SK-MEL-5 (cell line): ENCODE measurements around the gene JMJD1C. TPM values are rescaled to one million over a fixed set of nuclear protein-coding genes. Genes with fewer than 3 reads are reported as not detected.
"Not testable (repeated sequence)": the region's sequence is repeated elsewhere in the genome, so short reads cannot be mapped to it uniquely, and the experiment has no call there.

Experiments used
- DNase-seq: peaks from one replicate; pipeline ENCODE4 v3.0.0-alpha.2; 2016; ENCODE audit warnings: low read depth, low spot score
- in situ Hi-C: cut with HindIII; loops from 2 replicates; pipeline ENCODE4 v1.10.0; 2016; ENCODE audit warnings: low sequenced_read_pairs, high pct_unique_total_duplicates, low pct_unique_long_range_greater_than_20kb
- total RNA-seq: library from RNA; depleted of rRNA; stranded (reverse); fragments of >200 nt; shearing (Covaris generic); gene quantifications from 2 replicates; pipeline ENCODE4 v1.2.3, GENCODE V29; 2014

JMJD1C gene
- total RNA-seq, 1 experiment from 2014 or later, result 30.1 TPM

DNA sequence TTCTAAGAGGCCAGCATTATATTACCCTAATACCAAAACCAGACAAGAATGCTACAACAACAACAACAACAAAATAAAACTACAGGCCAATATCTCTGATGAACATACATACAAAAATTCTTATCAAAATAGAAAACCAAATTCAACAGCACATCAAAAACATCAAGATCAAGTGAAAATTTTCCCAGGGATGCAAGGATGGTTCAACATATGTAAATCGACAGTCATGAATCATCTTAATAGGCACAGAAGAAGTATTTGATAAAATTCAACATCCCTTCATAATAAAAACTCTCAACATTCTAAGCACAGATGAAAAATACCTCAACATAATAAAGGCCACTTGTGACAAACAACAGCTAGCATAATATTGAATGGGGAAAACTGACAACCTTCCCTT, 75.3 kb downstream of the JMJD1C start:
- DNase-seq, result no peak
- in situ Hi-C loops, result no loop called here

- DNase-seq, result no peak
- in situ Hi-C loops, result no loop called here
Observed at GRCh38 chr10:63388421-63389031, 77.3 kb downstream of the JMJD1C start.

- in situ Hi-C loops, result no loop called here
- no peak for DNase-seq
Observed at GRCh38 chr10:63385254-63385653, 80.5 kb downstream of the JMJD1C start.

GRCh38 chr10:63384675-63385074, 81.1 kb downstream of the JMJD1C start:
- DNase-seq, result no peak
- in situ Hi-C loops, result no loop called here

GRCh38 chr10:63384001-63384400, 81.8 kb downstream of the JMJD1C start:
- in situ Hi-C loops, result no loop called here
- no peak for DNase-seq

GRCh38 chr10:63383141-63383540, 82.6 kb downstream of the JMJD1C start:
- in situ Hi-C loops, result no loop called here
- DNase-seq, result no peak

DNA sequence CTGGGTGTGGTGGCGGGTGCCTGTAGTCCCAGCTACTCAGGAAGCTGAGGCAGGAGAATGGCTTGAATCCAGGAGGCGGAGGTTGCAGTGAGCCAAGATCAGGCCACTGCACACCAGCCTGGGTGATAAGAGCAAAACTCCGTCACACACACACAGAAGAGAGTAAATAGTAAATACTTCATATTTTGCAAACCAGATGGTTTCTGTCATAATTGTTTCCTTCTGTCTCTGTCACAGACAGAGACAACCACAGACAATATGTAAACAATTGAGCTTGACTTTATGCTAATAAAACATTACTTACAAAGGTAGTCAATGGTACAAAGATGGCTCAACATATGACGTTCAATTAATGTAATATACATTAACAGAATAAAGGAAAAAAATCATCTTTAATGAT, 83.7 kb downstream of the JMJD1C start:
- in situ Hi-C loops, result no loop called here
- DNase-seq, result no peak

DNA sequence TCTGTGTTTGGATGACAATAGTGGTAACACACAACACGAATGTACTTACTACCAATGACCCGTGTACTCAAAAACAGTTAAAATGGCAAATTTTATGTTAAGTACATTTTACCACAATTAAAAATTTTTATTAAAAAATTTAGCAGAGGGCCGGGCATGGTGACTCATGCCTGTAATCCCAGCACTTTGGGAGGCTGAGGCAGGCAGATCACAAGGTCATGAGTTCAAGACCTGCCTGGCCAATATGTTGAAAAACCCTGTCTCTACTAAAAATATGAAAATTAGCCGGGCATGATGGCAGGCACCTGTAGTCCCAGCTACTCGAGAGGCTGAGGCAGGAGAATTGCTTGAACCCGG, 88.5 kb downstream of the JMJD1C start:
- in situ Hi-C loops, DNase-seq: not testable (repeated sequence)

- DNase-seq, result no peak
- in situ Hi-C loops, result no loop called here
Observed at GRCh38 chr10:63376560-63377304, 89.0 kb downstream of the JMJD1C start.

GRCh38 chr10:63375859-63376258, 89.9 kb downstream of the JMJD1C start:
- in situ Hi-C loops, result no loop called here

DNA sequence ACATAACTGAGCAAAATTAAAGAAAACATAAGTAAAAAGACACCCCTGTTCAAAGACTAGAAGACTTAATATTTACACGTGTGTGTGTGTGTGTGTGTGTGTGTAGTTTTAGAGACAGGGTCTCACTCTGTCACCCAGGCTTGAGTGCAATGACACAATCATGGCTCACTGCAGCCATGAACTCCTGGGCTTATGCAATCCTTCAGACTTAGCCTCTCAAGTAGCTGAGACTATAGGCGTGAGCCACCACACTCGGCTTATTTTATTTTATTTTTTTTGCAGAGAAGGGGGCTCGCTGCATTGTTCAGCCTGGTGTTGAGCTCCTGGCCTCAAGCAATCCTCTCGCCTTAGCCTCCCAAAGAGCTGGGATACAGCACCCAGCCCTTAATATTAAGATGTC, 90.3 kb downstream of the JMJD1C start:
- in situ Hi-C loops, result no loop called here
- DNase-seq, result no peak

More at GRCh38 chr10:63375859-63376258, 89.9 kb downstream of the JMJD1C start:
- no peak for DNase-seq

DNA sequence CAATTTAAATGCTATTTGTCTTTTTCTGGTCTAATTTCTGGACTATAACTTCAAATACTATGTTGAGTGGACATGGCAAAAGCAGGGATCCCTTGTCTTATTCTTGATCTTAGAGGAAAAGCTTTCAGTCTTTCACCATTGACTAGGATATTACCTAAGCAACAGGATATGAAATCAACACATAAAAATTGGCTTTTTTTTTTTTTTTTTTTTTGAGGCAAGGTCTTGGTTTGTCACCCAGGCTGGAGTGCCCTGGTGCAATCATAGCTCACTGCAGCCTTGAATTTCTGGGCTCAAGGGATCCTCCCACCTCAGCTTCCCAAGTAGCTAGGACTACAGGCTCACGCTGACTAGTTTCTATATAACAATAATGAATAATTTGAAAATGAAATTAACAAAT, 90.8 kb downstream of the JMJD1C start:
- in situ Hi-C loops, result no loop called here
- no peak for DNase-seq

- no peak for DNase-seq
- in situ Hi-C loops, result no loop called here
Observed at GRCh38 chr10:63373176-63373575, 92.6 kb downstream of the JMJD1C start.

DNA sequence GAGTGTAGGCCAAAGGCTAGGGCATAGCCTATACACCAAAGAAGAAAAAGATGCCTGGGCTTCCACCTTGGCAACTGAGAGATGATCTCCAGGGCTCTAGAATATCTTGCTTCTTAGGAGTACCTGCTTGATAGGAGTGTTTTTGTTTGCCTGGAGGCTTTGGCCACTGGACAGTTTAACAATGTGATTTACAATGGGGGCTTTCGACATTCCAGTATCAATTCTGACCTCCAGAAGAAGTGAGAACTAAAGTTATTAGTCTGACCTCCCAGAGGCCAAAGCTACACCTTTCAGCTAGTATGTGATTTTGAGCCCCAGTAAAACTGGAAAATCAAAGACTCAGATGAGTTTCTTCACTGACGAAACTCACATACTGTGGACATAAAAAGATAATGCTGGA, 96.1 kb downstream of the JMJD1C start:
- in situ Hi-C loops, result no loop called here
- DNase-seq, result no peak

GRCh38 chr10:63368365-63368764, 97.4 kb downstream of the JMJD1C start:
- no peak for DNase-seq
- in situ Hi-C loops, result no loop called here

DNA sequence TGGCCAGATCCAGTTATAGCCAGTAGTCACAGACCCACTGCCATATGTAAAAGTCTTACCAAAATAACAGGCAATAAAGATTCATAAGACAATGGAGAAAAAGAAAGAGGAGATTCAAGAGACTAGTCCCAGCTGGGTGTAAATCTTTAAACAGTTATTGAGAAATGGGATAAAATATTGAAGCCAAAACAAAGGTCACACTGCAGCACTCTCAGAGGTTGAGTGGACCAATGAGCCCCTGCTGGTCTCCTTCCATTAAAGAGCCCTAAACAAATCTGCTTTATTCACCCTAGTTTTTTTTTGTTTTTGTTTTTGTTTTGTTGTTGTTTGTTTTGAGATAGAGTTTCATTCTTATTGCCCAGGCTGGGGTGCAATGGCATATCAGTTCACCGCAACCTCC, 98.8 kb downstream of the JMJD1C start:
- no peak for DNase-seq
- in situ Hi-C loops, result no loop called here

- DNase-seq, result no peak
- in situ Hi-C loops, result no loop called here
Observed at GRCh38 chr10:63365976-63366765, 99.6 kb downstream of the JMJD1C start.

GRCh38 chr10:63364918-63365317, 100.9 kb downstream of the JMJD1C start:
- in situ Hi-C loops, result no loop called here

GRCh38 chr10:63363951-63364350, 101.8 kb downstream of the JMJD1C start:
- in situ Hi-C loops, result no loop called here
- no peak for DNase-seq

More at GRCh38 chr10:63364918-63365317, 100.9 kb downstream of the JMJD1C start:
- DNase-seq, result no peak
